Trophoblast cell (in vitro differentiated cells and primary cell): Measurements from ENCODE around the gene FUT7.
A peak's percentile ranks its signal among the peaks of the same experiment; 100 is the strongest.

Experiments
- DNase-seq, 2 donors: peaks; one replicate each; pipeline ENCODE4 v3.0.0-alpha.2; 2016
- H2AFZ ChIP-seq: 2 replicates; pipeline ENCODE4 v1.6.1; 2013; ENCODE audit warnings: low read length, moderate library complexity, mild to moderate bottlenecking; ENCODE audit not compliant: insufficient read depth, poor library complexity
- H2AK5ac ChIP-seq: 2 replicates; pipeline ENCODE4 v1.6.1; 2013; ENCODE audit warnings: mild to moderate bottlenecking, low read length
- H2BK120ac ChIP-seq: 2 replicates; pipeline ENCODE4 v1.6.1; 2013; ENCODE audit warnings: low read length, mild to moderate bottlenecking, moderate library complexity; ENCODE audit not compliant: insufficient read depth, poor library complexity
- H2BK12ac ChIP-seq: 2 replicates; pipeline ENCODE4 v1.6.1; 2013; ENCODE audit warnings: mild to moderate bottlenecking, low read length, moderate library complexity
- H2BK5ac ChIP-seq: 2 replicates; pipeline ENCODE4 v1.6.1; 2013; ENCODE audit warnings: low read length, low read depth, moderate library complexity, mild to moderate bottlenecking; ENCODE audit not compliant: poor library complexity
- H3K14ac ChIP-seq: 2 replicates; pipeline ENCODE4 v1.6.1; 2013; ENCODE audit warnings: mild to moderate bottlenecking, low read length
- H3K18ac ChIP-seq: 2 replicates; pipeline ENCODE4 v1.6.1; 2013; ENCODE audit warnings: mild to moderate bottlenecking, low read length
- H3K23ac ChIP-seq: 2 replicates; pipeline ENCODE4 v1.6.1; 2013; ENCODE audit warnings: low read length
- H3K27ac ChIP-seq: 2 replicates; pipeline ENCODE4 v1.5.1; 2013; ENCODE audit warnings: low read depth, mild to moderate bottlenecking, inconsistent platforms, low read length, moderate library complexity
- H3K27me3 ChIP-seq: 2 replicates; pipeline ENCODE4 v1.6.1; 2013; ENCODE audit warnings: inconsistent platforms, mild to moderate bottlenecking, low read length, moderate library complexity; ENCODE audit not compliant: insufficient read depth
- H3K36me3 ChIP-seq, 2 experiments: 1 replicate in 1 of 2; 2 replicates in 1 of 2; pipeline ENCODE4 v1.6.1; 2013; ENCODE audit warnings: low read length in 2 of 2, mild to moderate bottlenecking in 2 of 2, moderate library complexity in 1 of 2; ENCODE audit not compliant: insufficient read depth in 2 of 2, control insufficient read depth in 1 of 2
- H3K4ac ChIP-seq: 2 replicates; pipeline ENCODE4 v1.6.1; 2013; ENCODE audit warnings: low read depth, mild to moderate bottlenecking, low read length, moderate library complexity
- H3K4me1 ChIP-seq, 2 experiments: 1 replicate in 1 of 2; 2 replicates in 1 of 2; pipeline ENCODE4 v1.6.1; 2013; ENCODE audit warnings: low read length in 2 of 2, mild to moderate bottlenecking in 2 of 2, moderate library complexity in 1 of 2; ENCODE audit not compliant: insufficient read depth in 2 of 2, control insufficient read depth in 1 of 2
- H3K4me2 ChIP-seq: 2 replicates; pipeline ENCODE4 v1.6.1; 2013; ENCODE audit warnings: inconsistent platforms, mild to moderate bottlenecking, low read length, moderate library complexity
- H3K4me3 ChIP-seq: 2 replicates; pipeline ENCODE4 v1.5.1; 2013; ENCODE audit warnings: mild to moderate bottlenecking, low read depth, low read length, inconsistent platforms
- H3K79me1 ChIP-seq: one replicate; pipeline ENCODE4 v1.6.1; 2013; ENCODE audit warnings: low read length
- H3K79me2 ChIP-seq: 2 replicates; pipeline ENCODE4 v1.6.1; 2013; ENCODE audit warnings: low read length, mild to moderate bottlenecking; ENCODE audit not compliant: control insufficient read depth, insufficient read depth, poor library complexity
- H3K9ac ChIP-seq: 2 replicates; pipeline ENCODE4 v1.6.1; 2013; ENCODE audit warnings: mild to moderate bottlenecking, low read length
- H3K9me3 ChIP-seq: 2 replicates; pipeline ENCODE4 v1.6.1; 2013; ENCODE audit warnings: low read depth, mild to moderate bottlenecking, control low read depth, inconsistent platforms, low read length; ENCODE audit not compliant: insufficient read depth
- H4K12ac ChIP-seq: 2 replicates; pipeline ENCODE4 v1.6.1; 2013; ENCODE audit warnings: low read depth, mild to moderate bottlenecking, low read length, moderate library complexity
- H4K8ac ChIP-seq: 2 replicates; pipeline ENCODE4 v1.6.1; 2013; ENCODE audit warnings: low read depth, mild to moderate bottlenecking, low read length, moderate library complexity
- H4K91ac ChIP-seq: one replicate; pipeline ENCODE4 v1.6.1; 2013; ENCODE audit warnings: low read depth, mild to moderate bottlenecking, low read length, moderate library complexity
- WGBS: extraction: QIAGEN DNeasy Blood & Tissue Kit; methylation state at CpG from one replicate; pipeline ENCODE4 v1.1.7; 2013; ENCODE audit warnings: missing lambda C conversion rate; ENCODE audit not compliant: insufficient read length, insufficient coverage; ENCODE audit errors: extremely low coverage; 5-methylcytosine and 5-hydroxymethylcytosine counted together

FUT7 gene

GRCh38 chr9:136985853-136986252 is 46.0 kb downstream of the FUT7 start:
- H4K12ac ChIP-seq: no peak overlapping the region
- H3K79me2 ChIP-seq: no peaks in the 10 kb centered on the region
- WGBS: no CpG with 5 or more reads among the region's 33 CpGs
- no peak overlapping the region for H3K4ac ChIP-seq
- H3K4me2 ChIP-seq: no peak overlapping the region
- H2AK5ac ChIP-seq: no peak overlapping the region
- no peak overlapping the region for H2BK12ac ChIP-seq
- no peak overlapping the region for H3K4me3 ChIP-seq
- no peak overlapping the region for H4K91ac ChIP-seq
- no peak overlapping the region for H2BK120ac ChIP-seq
- H4K8ac ChIP-seq: no peak overlapping the region
- no peak overlapping the region for H3K27ac ChIP-seq
- H3K27me3 ChIP-seq: peaks cover 9% of the 10 kb centered on the region
- no peak overlapping the region for H3K18ac ChIP-seq
- no peak for DNase-seq
- H3K36me3 ChIP-seq: no peaks in the 10 kb centered on the region
- H3K23ac ChIP-seq: no peak overlapping the region
- H3K4me1 ChIP-seq: peaks cover 7 to 9% of the 10 kb centered on the region in 2 experiments
- H3K79me1 ChIP-seq: peaks cover 4% of the 10 kb centered on the region
- H2AFZ ChIP-seq: no peak overlapping the region
- H3K14ac ChIP-seq: no peak overlapping the region
- H2BK5ac ChIP-seq: no peak overlapping the region
- no peak overlapping the region for H3K9ac ChIP-seq
- H3K9me3 ChIP-seq: peaks cover 7% of the 10 kb centered on the region

GRCh38 chr9:136985027-136985602 is 46.8 kb downstream of the FUT7 start:
- Histone ChIP-seq H2BK120ac (no peak overlapping the region), H3K27ac (no peak overlapping the region), H3K4me3 (no peak overlapping the region), H3K14ac (peak overlapping the region; percentile 7), H2AFZ (no peak overlapping the region), H3K4me1 (peaks cover 7 to 9% of the 10 kb centered on the region in 2 experiments), H3K9ac (no peak overlapping the region), H3K79me2 (no peaks in the 10 kb centered on the region), H4K12ac (no peak overlapping the region), H3K27me3 (peaks cover 9% of the 10 kb centered on the region), H2AK5ac (no peak overlapping the region), H4K91ac (peak overlapping the region; percentile 39), H3K18ac (no peak overlapping the region), H3K79me1 (peaks cover 4% of the 10 kb centered on the region), H3K9me3 (peaks cover 4% of the 10 kb centered on the region), H3K4me2 (peak overlapping the region; percentile 45), H3K4ac (no peak overlapping the region), H2BK12ac (no peak overlapping the region), H3K23ac (no peak overlapping the region), H3K36me3 (no peaks in the 10 kb centered on the region), H4K8ac (peak overlapping the region; percentile 43), H2BK5ac (no peak overlapping the region)
- DNase-seq: no peak
- no CpG with 5 or more reads among the region's 48 CpGs for WGBS

DNA sequence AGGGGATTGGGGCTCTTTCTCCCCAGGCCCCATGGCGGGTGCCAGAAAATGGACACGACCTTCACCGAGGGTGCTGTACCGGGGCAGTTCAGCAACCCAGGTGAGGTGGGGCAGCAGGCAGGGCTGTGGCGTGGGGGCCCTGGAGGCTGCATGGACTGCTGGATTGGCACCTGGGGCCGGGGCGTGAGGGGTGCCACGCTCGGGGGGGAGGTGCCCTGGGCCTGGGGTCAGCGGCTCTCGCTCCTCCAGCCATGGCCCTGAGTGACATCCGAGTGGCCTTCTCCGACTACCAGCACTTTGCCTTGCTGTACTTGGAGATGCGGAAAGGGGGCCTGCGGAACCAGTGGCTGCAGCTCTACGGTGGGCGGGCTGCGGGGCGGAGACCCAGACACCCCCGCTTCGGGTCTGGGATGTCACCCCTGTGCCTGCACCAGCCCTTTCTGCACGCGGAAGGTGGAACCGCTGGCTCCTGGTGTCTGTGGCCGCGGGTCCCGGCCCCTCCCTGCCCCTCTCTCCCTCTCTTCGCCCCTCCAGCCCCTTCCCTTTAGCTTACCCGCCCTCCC is 47.3 kb downstream of the FUT7 start:
- Histone ChIP-seq H3K79me2 (no peaks in the 10 kb centered on the region), H2BK120ac (no peak overlapping the region), H3K4ac (no peak overlapping the region), H2AFZ (no peak overlapping the region), H2AK5ac (no peak overlapping the region), H3K4me3 (no peak overlapping the region), H3K27ac (no peak overlapping the region), H4K8ac (no peak overlapping the region), H2BK12ac (no peak overlapping the region), H3K14ac (no peak overlapping the region), H4K91ac (peak overlapping the region; percentile 2), H4K12ac (no peak overlapping the region), H3K23ac (no peak overlapping the region), H3K9me3 (peaks cover 4% of the 10 kb centered on the region), H3K27me3 (peaks cover 9% of the 10 kb centered on the region), H3K79me1 (peaks cover 4% of the 10 kb centered on the region), H3K4me2 (no peak overlapping the region), H3K36me3 (no peaks in the 10 kb centered on the region), H3K4me1 (peaks cover 7 to 9% of the 10 kb centered on the region in 2 experiments), H3K18ac (no peak overlapping the region), H2BK5ac (no peak overlapping the region), H3K9ac (no peak overlapping the region)
- WGBS: no CpG with 5 or more reads among the region's 29 CpGs
- no peak for DNase-seq

DNA sequence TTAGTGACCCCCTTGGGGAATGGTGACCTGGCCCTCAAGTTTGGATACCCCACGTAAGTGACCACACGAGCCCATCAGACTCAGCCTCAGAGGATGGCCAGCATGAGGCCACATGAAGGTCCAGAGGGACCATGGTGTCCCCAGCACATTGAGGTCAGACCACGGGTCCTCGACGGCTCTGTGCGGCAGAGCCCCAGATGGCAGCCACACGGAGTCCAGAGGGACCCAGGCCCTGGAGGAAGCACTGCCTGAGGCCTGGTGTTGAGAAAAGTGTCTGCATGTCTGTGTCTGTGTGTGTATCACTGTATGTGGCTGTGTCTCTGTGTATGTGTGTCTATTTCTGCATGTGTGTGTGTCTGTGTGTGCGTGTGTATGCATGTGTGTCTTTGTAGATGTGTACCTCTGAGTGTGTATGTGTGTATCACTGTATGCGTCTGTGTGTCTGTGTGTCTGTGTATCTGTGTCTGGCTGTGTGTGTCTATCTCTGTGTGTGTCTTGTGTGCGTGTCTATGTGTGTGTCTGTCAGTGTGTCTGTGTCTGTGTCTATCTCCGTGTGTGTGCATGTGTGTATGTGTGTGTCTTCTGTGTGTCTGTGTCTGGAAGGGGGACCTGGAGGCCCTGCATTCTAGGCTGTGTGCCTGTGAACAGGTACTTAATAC is 48.1 kb downstream of the FUT7 start:
- no peak overlapping the region for H3K4me3 ChIP-seq
- no CpG with 5 or more reads among the region's 11 CpGs for WGBS
- H3K4me2 ChIP-seq: no peak overlapping the region
- H3K9me3 ChIP-seq: peaks cover 4% of the 10 kb centered on the region
- H2BK5ac ChIP-seq: no peak overlapping the region
- no peak overlapping the region for H2BK120ac ChIP-seq
- H4K12ac ChIP-seq: no peak overlapping the region
- no peaks in the 10 kb centered on the region for H3K36me3 ChIP-seq
- H3K14ac ChIP-seq: no peak overlapping the region
- no peaks in the 10 kb centered on the region for H3K79me2 ChIP-seq
- H3K27me3 ChIP-seq: peaks cover 9% of the 10 kb centered on the region
- no peak overlapping the region for H3K27ac ChIP-seq
- H2AFZ ChIP-seq: no peak overlapping the region
- no peak overlapping the region for H2AK5ac ChIP-seq
- no peak overlapping the region for H4K8ac ChIP-seq
- no peak for DNase-seq
- H2BK12ac ChIP-seq: no peak overlapping the region
- no peak overlapping the region for H3K23ac ChIP-seq
- no peak overlapping the region for H3K9ac ChIP-seq
- H3K4me1 ChIP-seq: peaks cover 7 to 9% of the 10 kb centered on the region in 2 experiments
- H3K79me1 ChIP-seq: peaks cover 4% of the 10 kb centered on the region
- no peak overlapping the region for H3K4ac ChIP-seq
- no peak overlapping the region for H3K18ac ChIP-seq
- H4K91ac ChIP-seq: no peak overlapping the region
